Measurements from ENCODE around the gene SLC38A1.

DNA sequence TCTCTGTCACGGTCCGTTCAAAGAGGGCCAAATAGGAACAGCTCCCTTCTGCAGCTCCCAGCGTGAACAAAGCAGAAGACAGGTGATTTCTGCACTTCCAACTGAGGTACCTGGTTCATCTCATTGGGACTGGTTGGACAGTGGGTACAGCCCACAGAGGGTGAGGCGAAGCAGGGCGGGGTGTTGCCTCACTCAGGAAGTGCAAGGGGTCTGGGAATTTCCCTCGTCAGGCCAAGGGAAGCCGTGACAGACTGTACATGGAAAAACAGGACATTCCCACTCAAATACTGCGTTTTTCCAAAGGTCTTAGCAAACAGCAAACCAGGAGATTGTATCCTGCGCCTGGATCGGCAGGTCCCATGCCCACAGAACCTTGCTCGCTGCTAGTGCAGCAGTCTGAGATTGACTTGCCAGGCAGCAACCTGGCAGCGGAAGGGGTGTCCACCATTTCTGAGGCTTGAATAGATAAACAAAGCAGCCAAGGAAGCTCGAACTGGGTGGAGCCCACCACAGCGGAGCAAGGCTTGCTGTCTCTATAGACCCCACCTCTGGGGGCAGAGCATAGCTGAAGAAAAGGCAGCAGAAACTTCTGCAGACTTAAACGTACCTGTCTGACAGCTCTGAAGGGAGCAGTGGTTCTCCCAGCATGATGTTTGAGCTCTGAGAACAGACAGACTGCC lies 22.7 kb downstream of the SLC38A1 start:
- no peak for TF ChIP-seq GATA3 (IDR thresholded peaks at IDR 0.05; ENCODE audit: low read depth, low read length)
- TF ChIP-seq GATA2 (IDR thresholded peaks at IDR 0.05; ENCODE audit: low read depth, low read length): no peak
